Memory B cell (primary cell): Measurements from ENCODE around the gene NF1.
"Not testable (repeated sequence)": the region's sequence is repeated elsewhere in the genome, so short reads cannot be mapped to it uniquely, and the experiment has no call there.

Experiments
- ATAC-seq: fragments of 150-1000 bp; cut with Tn5 transposase; 2 replicates; pipeline ENCODE4 v1.10.0; 2021; ENCODE audit warnings: low read depth, mild to moderate bottlenecking, moderate library complexity
- DNase-seq, 2 donors: peaks; one replicate each; pipeline ENCODE4 v3.0.0; 2022; ENCODE audit warnings: low spot score in 2 of 2
- H3K27ac Mint-ChIP-seq: one replicate; pipeline ENCODE4 v1.8.0; 2022; ENCODE audit warnings: mild to moderate bottlenecking, moderate library complexity, mixed read lengths
- H3K27me3 Mint-ChIP-seq: one replicate; pipeline ENCODE4 v1.8.0; 2022; ENCODE audit warnings: mixed read lengths
- H3K36me3 Mint-ChIP-seq: one replicate; pipeline ENCODE4 v1.8.0; 2022; ENCODE audit warnings: mild to moderate bottlenecking, mixed read lengths
- H3K4me1 Mint-ChIP-seq: one replicate; pipeline ENCODE4 v1.8.0; 2022; ENCODE audit warnings: mixed read lengths
- H3K4me3 Mint-ChIP-seq: one replicate; pipeline ENCODE4 v1.8.0; 2022; ENCODE audit warnings: mild to moderate bottlenecking, moderate library complexity, mixed read lengths
- H3K9me3 Mint-ChIP-seq: one replicate; pipeline ENCODE4 v1.8.0; 2022; ENCODE audit warnings: mixed read lengths

Gene NF1

GRCh38 chr17:31251970-31252328, 157.2 kb downstream of the NF1 start:
- H3K4me3 Mint-ChIP-seq = no peak overlapping the region
- no peaks in the 10 kb centered on the region for H3K9me3 Mint-ChIP-seq
- DNase-seq (no peak), ATAC-seq (no peak)
- peaks cover 6% of the 10 kb centered on the region for H3K4me1 Mint-ChIP-seq
- no peaks in the 10 kb centered on the region for H3K36me3 Mint-ChIP-seq
- H3K27ac Mint-ChIP-seq = no peak overlapping the region
- H3K27me3 Mint-ChIP-seq = no peaks in the 10 kb centered on the region

- no peak for ATAC-seq
These were observed 158.0 kb downstream of the NF1 start for GRCh38 chr17:31252741-31253140.

GRCh38 chr17:31254654-31255053, 159.9 kb downstream of the NF1 start:
- Mint-ChIP-seq H3K27me3 (no peaks in the 10 kb centered on the region), H3K36me3 (no peaks in the 10 kb centered on the region), H3K27ac (no peak overlapping the region), H3K4me1 (peaks cover 6% of the 10 kb centered on the region), H3K4me3 (no peak overlapping the region), H3K9me3 (no peaks in the 10 kb centered on the region)
- no peak for ATAC-seq
- no peak for DNase-seq

More at GRCh38 chr17:31252741-31253140, 158.0 kb downstream of the NF1 start:
- no peak overlapping the region for H3K27ac Mint-ChIP-seq
- H3K9me3 Mint-ChIP-seq = no peaks in the 10 kb centered on the region
- H3K4me3 Mint-ChIP-seq = no peak overlapping the region
- DNase-seq = no peak
- peaks cover 6% of the 10 kb centered on the region for H3K4me1 Mint-ChIP-seq
- H3K27me3 Mint-ChIP-seq = no peaks in the 10 kb centered on the region
- H3K36me3 Mint-ChIP-seq = no peaks in the 10 kb centered on the region

- Mint-ChIP-seq H3K9me3 (no peaks in the 10 kb centered on the region), H3K36me3 (peaks cover 3% of the 10 kb centered on the region), H3K27me3 (no peaks in the 10 kb centered on the region), H3K4me3 (no peak overlapping the region), H3K27ac (no peak overlapping the region), H3K4me1 (no peaks in the 10 kb centered on the region)
- DNase-seq = no peak
- no peak for ATAC-seq
These were observed 162.2 kb downstream of the NF1 start for GRCh38 chr17:31256936-31257335.

- no peak for DNase-seq
- Mint-ChIP-seq H3K27me3 (no peaks in the 10 kb centered on the region), H3K27ac (no peak overlapping the region), H3K4me1 (no peaks in the 10 kb centered on the region), H3K36me3 (peaks cover 3% of the 10 kb centered on the region), H3K4me3 (no peak overlapping the region), H3K9me3 (no peaks in the 10 kb centered on the region)
- no peak for ATAC-seq
These were observed 165.4 kb downstream of the NF1 start for GRCh38 chr17:31260151-31260550.

GRCh38 chr17:31261601-31262000, 166.8 kb downstream of the NF1 start:
- DNase-seq (no peak), ATAC-seq (no peak)
- H3K4me3 Mint-ChIP-seq = no peak overlapping the region
- no peaks in the 10 kb centered on the region for H3K27me3 Mint-ChIP-seq
- peaks cover 7% of the 10 kb centered on the region for H3K4me1 Mint-ChIP-seq
- no peak overlapping the region for H3K27ac Mint-ChIP-seq
- H3K36me3 Mint-ChIP-seq = peaks cover 8% of the 10 kb centered on the region
- H3K9me3 Mint-ChIP-seq = no peaks in the 10 kb centered on the region

- not testable (repeated sequence) for H3K27ac Mint-ChIP-seq, H3K27me3 Mint-ChIP-seq, ATAC-seq, H3K9me3 Mint-ChIP-seq, H3K4me1 Mint-ChIP-seq, DNase-seq, H3K4me3 Mint-ChIP-seq, H3K36me3 Mint-ChIP-seq
These were observed 168.1 kb downstream of the NF1 start for GRCh38 chr17:31262923-31263322.

- no peaks in the 10 kb centered on the region for H3K9me3 Mint-ChIP-seq
- peaks cover 12% of the 10 kb centered on the region for H3K36me3 Mint-ChIP-seq
- H3K27me3 Mint-ChIP-seq = no peaks in the 10 kb centered on the region
- DNase-seq (no peak), ATAC-seq (no peak)
- H3K4me3 Mint-ChIP-seq = no peak overlapping the region
- H3K27ac Mint-ChIP-seq = no peak overlapping the region
- peaks cover 7% of the 10 kb centered on the region for H3K4me1 Mint-ChIP-seq
These were observed 171.3 kb downstream of the NF1 start for GRCh38 chr17:31266042-31266441.

- no peak for DNase-seq
- Mint-ChIP-seq H3K4me3 (no peak overlapping the region), H3K36me3 (peaks cover 11% of the 10 kb centered on the region), H3K27ac (no peak overlapping the region), H3K4me1 (peaks cover 7% of the 10 kb centered on the region), H3K9me3 (no peaks in the 10 kb centered on the region), H3K27me3 (no peaks in the 10 kb centered on the region)
- ATAC-seq = no peak
These were observed 174.3 kb downstream of the NF1 start for GRCh38 chr17:31269036-31269577.

- H3K9me3 Mint-ChIP-seq = no peaks in the 10 kb centered on the region
- no peaks in the 10 kb centered on the region for H3K27me3 Mint-ChIP-seq
- no peak overlapping the region for H3K4me3 Mint-ChIP-seq
- peaks cover 7% of the 10 kb centered on the region for H3K4me1 Mint-ChIP-seq
- ATAC-seq = no peak
- DNase-seq = no peak
- H3K36me3 Mint-ChIP-seq = peaks cover 11% of the 10 kb centered on the region
- no peak overlapping the region for H3K27ac Mint-ChIP-seq
These were observed 174.8 kb downstream of the NF1 start for GRCh38 chr17:31269578-31269983.

- Mint-ChIP-seq H3K27ac (no peak overlapping the region), H3K27me3 (no peaks in the 10 kb centered on the region), H3K4me1 (no peaks in the 10 kb centered on the region), H3K36me3 (peaks cover 6% of the 10 kb centered on the region), H3K4me3 (no peak overlapping the region), H3K9me3 (no peaks in the 10 kb centered on the region)
- no peak for DNase-seq
- ATAC-seq = no peak
These were observed 177.5 kb downstream of the NF1 start for GRCh38 chr17:31272236-31272635.

GRCh38 chr17:31272803-31273202, 178.0 kb downstream of the NF1 start:
- Mint-ChIP-seq H3K9me3 (no peaks in the 10 kb centered on the region), H3K4me3 (no peak overlapping the region), H3K27me3 (no peaks in the 10 kb centered on the region), H3K36me3 (peaks cover 9% of the 10 kb centered on the region), H3K27ac (no peak overlapping the region), H3K4me1 (no peaks in the 10 kb centered on the region)
- ATAC-seq (no peak), DNase-seq (no peak)

- Mint-ChIP-seq H3K36me3 (peaks cover 10% of the 10 kb centered on the region), H3K27ac (no peak overlapping the region), H3K9me3 (no peaks in the 10 kb centered on the region), H3K4me1 (no peaks in the 10 kb centered on the region), H3K4me3 (no peak overlapping the region), H3K27me3 (no peaks in the 10 kb centered on the region)
- DNase-seq (no peak), ATAC-seq (no peak)
These were observed 178.7 kb downstream of the NF1 start for GRCh38 chr17:31273516-31273915.

- H3K27ac Mint-ChIP-seq = no peak overlapping the region
- DNase-seq (no peak), ATAC-seq (no peak)
- no peaks in the 10 kb centered on the region for H3K4me1 Mint-ChIP-seq
- no peak overlapping the region for H3K4me3 Mint-ChIP-seq
- H3K9me3 Mint-ChIP-seq = no peaks in the 10 kb centered on the region
- H3K36me3 Mint-ChIP-seq = peaks cover 6% of the 10 kb centered on the region
- no peaks in the 10 kb centered on the region for H3K27me3 Mint-ChIP-seq
These were observed 179.5 kb downstream of the NF1 start for GRCh38 chr17:31274252-31274651.

- DNase-seq (no peak), ATAC-seq (no peak)
- no peak overlapping the region for H3K27ac Mint-ChIP-seq
- H3K4me1 Mint-ChIP-seq = no peaks in the 10 kb centered on the region
- no peaks in the 10 kb centered on the region for H3K27me3 Mint-ChIP-seq
- no peak overlapping the region for H3K4me3 Mint-ChIP-seq
- H3K9me3 Mint-ChIP-seq = no peaks in the 10 kb centered on the region
- peaks cover 6% of the 10 kb centered on the region for H3K36me3 Mint-ChIP-seq
These were observed 180.3 kb downstream of the NF1 start for GRCh38 chr17:31275116-31275515.
